K562 (cell line): ENCODE measurements around the gene PAQR8. TPM values are rescaled to one million over a fixed set of nuclear protein-coding genes. Genes with fewer than 3 reads are reported as not detected.

Source experiments
- ATAC-seq: fragments of 200-7000 bp; cut with Tn5 transposase; 3 replicates; pipeline ENCODE4 v1.9.1; 2020; ENCODE audit warnings: moderate library complexity
- BruUV-seq: library from RNA; stranded (reverse); fragments of 400-500 nt; replicated peaks from 2 replicates; lab custom pipeline; 2021; lab: Mats Ljungman, UMichigan
- CTCF ChIA-PET: fragments of 300-600 bp; formaldehyde crosslinking; extraction: SDS; loops from one replicate; lab custom pipeline; 2021; ENCODE audit warnings: low intra/inter-chr PET ratio; lab: Yijun Ruan, JAX
- POLR2A ChIA-PET: fragments of 300-600, 350-650 bp; sonication (Branson Sonifier 250); formaldehyde crosslinking; extraction: SDS; loops from one replicate; lab custom pipeline; 2021; ENCODE audit warnings: antibody characterized with exemption, inconsistent platforms; lab: Yijun Ruan, JAX
- DNase-seq, 4 experiments: peaks; one replicate each; pipeline versions ENCODE4 v3.0.0 to v3.0.0-alpha.2; 2011 to 2018; ENCODE audit warnings: low spot score in 3 of 4, mixed read lengths in 3 of 4; ENCODE audit errors: extremely low read depth in 1 of 4
- FAIRE-seq: peaks from 2 replicates; lab custom pipeline; 2011; peaks lifted over from hg19 to GRCh38; lab: Jason Lieb, UNC
- H2AFZ ChIP-seq: 2 replicates; pipeline ENCODE4 v1.6.0; 2011; ENCODE audit warnings: low read depth, low read length, control low read depth, inconsistent platforms
- H3K27ac ChIP-seq: fragments of 200-600 bp; 3 replicates; pipeline ENCODE4 v1.8.0; 2011; ENCODE audit warnings: low read depth, mild to moderate bottlenecking, control low read depth, inconsistent platforms, low read length, moderate library complexity, mixed read lengths; ENCODE audit errors: extremely low read depth
- H3K27me3 ChIP-seq, 2 experiments: fragments of 300-600 bp in 1 of 2; 2 replicates in 1 of 2; 3 replicates in 1 of 2; pipeline versions ENCODE4 v1.6.0 to v1.8.0; 2011; ENCODE audit warnings: inconsistent platforms in 2 of 2, low read length in 2 of 2, mild to moderate bottlenecking in 1 of 2, mixed read lengths in 1 of 2, moderate library complexity in 1 of 2; ENCODE audit not compliant: control insufficient read depth in 2 of 2, insufficient read depth in 2 of 2
- H3K36me3 ChIP-seq: fragments of 300-600 bp; 3 replicates; pipeline ENCODE4 v1.8.0; 2011; ENCODE audit warnings: mild to moderate bottlenecking, low read length, inconsistent platforms; ENCODE audit not compliant: control insufficient read depth, insufficient read depth
- H3K4me1 ChIP-seq, 2 experiments: fragments of 200-600 bp in 1 of 2; replicated peaks in 1 of 2; 2 replicates in 1 of 2; 3 replicates in 1 of 2; pipeline versions ENCODE4 v1.5.1 to v1.8.0; 2011; ENCODE audit warnings: inconsistent platforms in 2 of 2, low read length in 2 of 2, mild to moderate bottlenecking in 1 of 2, mixed read lengths in 1 of 2, moderate library complexity in 1 of 2; ENCODE audit not compliant: control insufficient read depth in 2 of 2, insufficient read depth in 2 of 2
- H3K4me2 ChIP-seq: 2 replicates; pipeline ENCODE4 v1.6.1; 2011; ENCODE audit warnings: low read length, control low read depth, inconsistent platforms, mixed read lengths; ENCODE audit not compliant: insufficient read depth
- H3K4me3 ChIP-seq: fragments of 200-600 bp; sonication (generic), shearing (Covaris generic); 2 replicates; pipeline ENCODE4 v1.5.1; 2016; ENCODE audit warnings: control low read depth, inconsistent platforms
- H3K79me2 ChIP-seq: fragments of 200-600 bp; 3 replicates; pipeline ENCODE4 v1.8.0; 2011; ENCODE audit warnings: low read length, inconsistent platforms; ENCODE audit not compliant: control insufficient read depth, insufficient read depth
- H3K9ac ChIP-seq, 2 experiments: 2 replicates each; pipeline versions ENCODE4 v1.6.0 to v1.6.1; 2011; ENCODE audit warnings: low read depth in 2 of 2, low read length in 2 of 2, control low read depth in 1 of 2, inconsistent platforms in 1 of 2, mild to moderate bottlenecking in 1 of 2, mixed read lengths in 1 of 2; ENCODE audit not compliant: insufficient read depth in 1 of 2
- H3K9me1 ChIP-seq: one replicate; pipeline ENCODE4 v1.6.0; 2011; ENCODE audit warnings: inconsistent platforms, mild to moderate bottlenecking, low read length, moderate library complexity; ENCODE audit not compliant: control insufficient read depth, insufficient read depth
- H3K9me3 ChIP-seq: replicated peaks from 2 replicates; pipeline ENCODE4 v1.5.1; 2011; ENCODE audit warnings: low read depth, low read length, inconsistent platforms; ENCODE audit not compliant: control insufficient read depth, insufficient read depth
- H4K20me1 ChIP-seq: replicated peaks from 2 replicates; pipeline ENCODE4 v1.6.1; 2011; ENCODE audit warnings: low read length, inconsistent platforms, mixed read lengths; ENCODE audit not compliant: control insufficient read depth, insufficient read depth
- CHCHD3 ChIP-seq: fragments of 250-450 bp; sonication (Bioruptor Pico); IDR thresholded peaks from 2 replicates; pipeline ENCODE4 v2.1.2; 2022; ENCODE audit warnings: mild to moderate bottlenecking
- CHD4 ChIP-seq: fragments of 200-600 bp; sonication (generic); IDR thresholded peaks from 3 replicates; pipeline ENCODE4 v1.6.1; 2012; ENCODE audit warnings: low read depth, mild to moderate bottlenecking, mixed read lengths, low read length, inconsistent platforms; ENCODE audit not compliant: insufficient read depth, insufficient replicate concordance, poor library complexity, severe bottlenecking
- DPF2 ChIP-seq: fragments of 450-650 bp; IDR thresholded peaks from 2 replicates; pipeline ENCODE4 v1.6.1; 2016
- LEF1 ChIP-seq: fragments of 450-650 bp; IDR thresholded peaks from 2 replicates; pipeline ENCODE4 v1.6.1; 2016; ENCODE audit warnings: mild to moderate bottlenecking
- NFE2 ChIP-seq: IDR thresholded peaks from 2 replicates; pipeline ENCODE4 v1.6.1; 2014; ENCODE audit warnings: antibody characterized with exemption, low read depth
- NFXL1 ChIP-seq: fragments of 450-650 bp; formaldehyde crosslinking; IDR thresholded peaks from 2 replicates; pipeline ENCODE4 v1.4.0; 2021; ENCODE audit warnings: mild to moderate bottlenecking
- NONO ChIP-seq, 2 experiments: fragments of 200-400 bp in 1 of 2; fragments of 450-650 bp in 1 of 2; formaldehyde crosslinking in 1 of 2; IDR thresholded peaks; 2 replicates each; pipeline ENCODE4 v1.6.1; 2017; ENCODE audit warnings: low read depth in 2 of 2, mild to moderate bottlenecking in 2 of 2, moderate library complexity in 2 of 2, low read length in 1 of 2
- POLR2G ChIP-seq: fragments of 200-400 bp; formaldehyde crosslinking; IDR thresholded peaks from 2 replicates; pipeline ENCODE4 v1.6.1; 2017; ENCODE audit warnings: low read depth, mild to moderate bottlenecking, antibody characterized with exemption, low read length, moderate library complexity
- TARDBP ChIP-seq: fragments of 450-650 bp; IDR thresholded peaks from 2 replicates; pipeline ENCODE4 v1.6.1; 2016
- TCF7 ChIP-seq: sonication (generic); IDR thresholded peaks from 2 replicates; pipeline ENCODE4 v1.6.1; 2016; ENCODE audit warnings: antibody characterized with exemption, borderline replicate concordance
- WGBS: fragments of 100-300 bp; shearing (Covaris generic); methylation state at CpG from one replicate; pipeline ENCODE4 v1.1.6; 2016; ENCODE audit warnings: low coverage, mixed read lengths; ENCODE audit not compliant: insufficient coverage; ENCODE audit errors: missing lambda C conversion rate; 5-methylcytosine and 5-hydroxymethylcytosine counted together
- in situ Hi-C: fragments of 300-500 bp; cut with MboI; formaldehyde crosslinking; loops from 4 replicates; pipeline ENCODE4 v1.15.0; 2018; ENCODE audit warnings: inconsistent platforms, mixed read lengths
- intact Hi-C: fragments of 100-400 bp; cut with micrococcal nuclease; formaldehyde crosslinking; loops from 2 replicates; pipeline ENCODE4 v1.14.2; 2022
- polyA plus RNA-seq, 8 experiments: library from polyadenylated mRNA; depleted of rRNA in 4 of 8; stranded (reverse) in 5 of 8; unstranded in 3 of 8; fragments of >200 nt; fragmentation: Nextera tagmentation in 2 of 8; fragmentation: Illumina TruSeq in 1 of 8; extraction: Ambion mirVana in 2 of 8; extraction: Trizol in 1 of 8; gene quantifications; 2 replicates each; pipeline versions ENCODE4 v1.2.1 to v1.2.3, GENCODE V29; 2011 to 2014; ENCODE audit warnings: inconsistent platforms in 1 of 8, missing spikeins in 1 of 8
- total RNA-seq, 7 experiments: library from RNA; depleted of rRNA in 6 of 7; stranded (reverse); fragments of >200 nt in 6 of 7; fragmentation: Illumina TruSeq in 2 of 7; extraction: Trizol in 2 of 7; gene quantifications; 2 replicates each; pipeline versions ENCODE4 v1.2.1 to v1.2.3, GENCODE V29; 2011 to 2021; ENCODE audit warnings: low replicate concordance in 1 of 7
- TF ChIP-seq, protein P1 (sequence below): sonication (generic); formaldehyde crosslinking; IDR thresholded peaks from 2 replicates; pipeline ENCODE4 v1.8.1; 2023; ENCODE audit warnings: mild to moderate bottlenecking, missing genetic modification reagents, moderate library complexity
- TF ChIP-seq, protein P2 (sequence below): fragments of 450-650 bp; formaldehyde crosslinking; IDR thresholded peaks from 2 replicates; pipeline ENCODE4 v1.4.0; 2020; ENCODE audit warnings: mild to moderate bottlenecking, mixed read lengths

Gene PAQR8
- total and polyA plus RNA-seq, 9 of the 15 experiments (the other 6 are each of a cell fraction or from before 2014, with no cell fraction given), result 1.4 to 10.2 (median 3.5) TPM

DNA sequence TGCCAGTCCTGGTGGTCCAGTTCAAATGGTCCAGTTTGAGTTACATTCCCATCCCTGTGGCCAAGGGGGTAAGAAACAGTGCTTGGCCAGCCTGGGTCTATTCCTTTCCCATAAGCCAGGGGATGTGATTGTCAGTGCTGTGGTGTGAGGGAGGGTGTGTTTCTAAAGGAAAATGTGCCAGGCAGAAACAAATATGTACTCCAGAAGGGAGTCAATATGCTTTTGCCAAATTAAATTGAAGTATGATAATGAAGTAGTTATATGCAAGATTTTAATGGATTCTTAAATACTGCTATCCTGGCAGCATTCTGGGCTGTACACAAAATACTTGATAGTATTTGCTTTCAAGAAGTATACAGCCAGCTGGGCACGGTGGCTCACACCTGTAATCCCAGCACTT lies 16.6 kb upstream of the PAQR8 start:
- H3K27me3 ChIP-seq, result no peaks in the 10 kb centered on the region
- H3K36me3 ChIP-seq, result no peaks in the 10 kb centered on the region
- peaks cover 0 to 13% of the 10 kb centered on the region in 2 experiments; a peak in 3 of 5 replicates for H3K4me1 ChIP-seq
- no peaks in the 10 kb centered on the region for H3K9me1 ChIP-seq
- in situ Hi-C loops (no loop called here), intact Hi-C loops (no loop called here)
- FAIRE-seq, result no peak
- CTCF ChIA-PET, result no interaction called here
- H3K79me2 ChIP-seq, result no peaks in the 10 kb centered on the region
- TF ChIP-seq NONO (IDR thresholded peaks at IDR 0.05; ENCODE audit: low read depth in 2 of 2, low read length in 1 of 2), result no peak
- H3K9me3 ChIP-seq, result no peaks in the 10 kb centered on the region
- no TSS peak for BruUV-seq
- no peaks in the 10 kb centered on the region for H4K20me1 ChIP-seq
- H3K4me3 ChIP-seq, result no peak overlapping the region
- POLR2A ChIA-PET, result interaction anchor here (0.7 kb wide), 1 partner anchor 21 kb away, joined by 4 read pairs; no protein-coding TSS in a partner anchor
- H3K9ac ChIP-seq, result no peak overlapping the region
- no peak overlapping the region for H3K27ac ChIP-seq
- no peak overlapping the region for H2AFZ ChIP-seq
- DNase-seq, result no peak
- 9% methylated on average over 1 of the region's 1 CpG for WGBS
- no peak overlapping the region for H3K4me2 ChIP-seq
- ATAC-seq, result no peak

DNA sequence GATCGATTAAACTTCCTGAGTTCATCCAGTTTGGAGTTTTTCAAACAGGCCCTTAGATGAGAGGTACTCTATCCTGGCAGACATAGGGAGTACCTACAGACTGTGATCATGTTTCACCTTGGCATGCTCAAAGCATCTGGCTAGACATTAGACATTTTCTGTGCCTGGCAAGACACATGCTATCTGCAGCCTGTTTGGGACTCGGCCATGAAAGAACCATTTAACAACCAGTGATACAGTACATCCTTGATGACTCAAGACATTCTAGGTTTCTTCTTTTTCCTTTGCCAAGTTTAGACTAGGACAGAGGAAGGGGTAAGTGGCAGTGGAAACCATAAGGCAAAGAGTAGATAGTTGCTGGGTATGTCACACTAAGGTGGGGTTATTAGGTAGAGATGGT lies 15.4 kb upstream of the PAQR8 start:
- Histone ChIP-seq H3K9me1 (no peaks in the 10 kb centered on the region), H3K4me2 (no peak overlapping the region), H3K9me3 (no peaks in the 10 kb centered on the region), H3K4me3 (no peak overlapping the region), H2AFZ (no peak overlapping the region), H3K27ac (no peak overlapping the region), H3K79me2 (no peaks in the 10 kb centered on the region), H3K9ac (no peak overlapping the region), H4K20me1 (no peaks in the 10 kb centered on the region), H3K27me3 (no peaks in the 10 kb centered on the region), H3K36me3 (no peaks in the 10 kb centered on the region), H3K4me1 (peaks cover 0 to 8% of the 10 kb centered on the region in 2 experiments; a peak in 3 of 5 replicates)
- no peak for ATAC-seq
- no peak for DNase-seq
- 20% methylated on average over 2 of the region's 2 CpGs for WGBS
- CTCF ChIA-PET, result no interaction called here
- BruUV-seq, result no TSS peak
- POLR2A ChIA-PET, result no interaction called here
- in situ Hi-C loops, result no loop called here
- intact Hi-C loops, result no loop called here
- FAIRE-seq, result no peak
- TF ChIP-seq, protein P1, sequence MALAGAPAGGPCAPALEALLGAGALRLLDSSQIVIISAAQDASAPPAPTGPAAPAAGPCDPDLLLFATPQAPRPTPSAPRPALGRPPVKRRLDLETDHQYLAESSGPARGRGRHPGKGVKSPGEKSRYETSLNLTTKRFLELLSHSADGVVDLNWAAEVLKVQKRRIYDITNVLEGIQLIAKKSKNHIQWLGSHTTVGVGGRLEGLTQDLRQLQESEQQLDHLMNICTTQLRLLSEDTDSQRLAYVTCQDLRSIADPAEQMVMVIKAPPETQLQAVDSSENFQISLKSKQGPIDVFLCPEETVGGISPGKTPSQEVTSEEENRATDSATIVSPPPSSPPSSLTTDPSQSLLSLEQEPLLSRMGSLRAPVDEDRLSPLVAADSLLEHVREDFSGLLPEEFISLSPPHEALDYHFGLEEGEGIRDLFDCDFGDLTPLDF (CRISPR knock-in tag), result no peak
- TF ChIP-seq CHCHD3 (CRISPR knock-in tag), result no peak
- no peak for TF ChIP-seq NFE2
- TF ChIP-seq, protein P2, sequence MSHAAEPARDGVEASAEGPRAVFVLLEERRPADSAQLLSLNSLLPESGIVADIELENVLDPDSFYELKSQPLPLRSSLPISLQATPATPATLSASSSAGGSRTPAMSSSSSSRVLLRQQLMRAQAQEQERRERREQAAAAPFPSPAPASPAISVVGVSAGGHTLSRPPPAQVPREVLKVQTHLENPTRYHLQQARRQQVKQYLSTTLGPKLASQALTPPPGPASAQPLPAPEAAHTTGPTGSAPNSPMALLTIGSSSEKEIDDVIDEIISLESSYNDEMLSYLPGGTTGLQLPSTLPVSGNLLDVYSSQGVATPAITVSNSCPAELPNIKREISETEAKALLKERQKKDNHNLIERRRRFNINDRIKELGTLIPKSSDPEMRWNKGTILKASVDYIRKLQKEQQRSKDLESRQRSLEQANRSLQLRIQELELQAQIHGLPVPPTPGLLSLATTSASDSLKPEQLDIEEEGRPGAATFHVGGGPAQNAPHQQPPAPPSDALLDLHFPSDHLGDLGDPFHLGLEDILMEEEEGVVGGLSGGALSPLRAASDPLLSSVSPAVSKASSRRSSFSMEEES (CRISPR knock-in tag), result no peak
- TF ChIP-seq POLR2G, result no peak
- TF ChIP-seq CHD4, result no peak
- no peak for TF ChIP-seq LEF1
- no peak for TF ChIP-seq TCF7
- TF ChIP-seq DPF2, result no peak
- no peak for TF ChIP-seq TARDBP
- no peak for TF ChIP-seq NFXL1
